IPS-15b (cell line): ENCODE measurements around the gene MDH2.
A peak's percentile ranks its signal among the peaks of the same experiment; 100 is the strongest.
"Not testable (repeated sequence)": the region's sequence is repeated elsewhere in the genome, so short reads cannot be mapped to it uniquely, and the experiment has no call there.

Experiments used
- H3K27me3 ChIP-seq: one replicate; pipeline ENCODE4 v1.6.1; 2013; ENCODE audit warnings: low read length; ENCODE audit not compliant: control insufficient read depth, insufficient read depth
- H3K36me3 ChIP-seq: one replicate; pipeline ENCODE4 v1.6.1; 2013; ENCODE audit warnings: low read length; ENCODE audit not compliant: control insufficient read depth, insufficient read depth
- H3K4me1 ChIP-seq: one replicate; pipeline ENCODE4 v1.6.1; 2013; ENCODE audit warnings: mild to moderate bottlenecking, low read length; ENCODE audit not compliant: control insufficient read depth, insufficient read depth
- H3K4me3 ChIP-seq: one replicate; pipeline ENCODE4 v1.5.1; 2013; ENCODE audit warnings: low read depth, low read length
- H3K9ac ChIP-seq: one replicate; pipeline ENCODE4 v1.6.1; 2013; ENCODE audit warnings: low read depth, mild to moderate bottlenecking, low read length
- H3K9me3 ChIP-seq: one replicate; pipeline ENCODE4 v1.6.1; 2013; ENCODE audit warnings: mild to moderate bottlenecking, low read length; ENCODE audit not compliant: control insufficient read depth, insufficient read depth

The MDH2 gene

GRCh38 chr7:76047811-76048667 is at the start of gene MDH2, which contains the start of gene STYXL1:
Gene MDH2 (plus strand): TSS chr7:76048106. CDS start chr7:76048161, 55 bp downstream.
Gene STYXL1 (minus strand): TSS chr7:76048000. CDS start chr7:76030523, 17,477 bp downstream.
- Histone ChIP-seq H3K4me1 (peaks cover 4% of the 10 kb centered on the region), H3K36me3 (peaks cover 9% of the 10 kb centered on the region), H3K27me3 (no peaks in the 10 kb centered on the region), H3K9ac (peak within 1 kb of the TSS; percentile 99), H3K9me3 (no peaks in the 10 kb centered on the region), H3K4me3 (peak within 1 kb of the TSS; percentile 94)

GRCh38 chr7:76000566-76000965 is 47.3 kb upstream of the MDH2 start:
- Histone ChIP-seq H3K9me3 (no peaks in the 10 kb centered on the region), H3K9ac (no peak overlapping the region)

GRCh38 chr7:76002139-76002538 is 45.8 kb upstream of the MDH2 start:
- H3K4me3 ChIP-seq = no peak overlapping the region
- no peaks in the 10 kb centered on the region for H3K9me3 ChIP-seq
- H3K9ac ChIP-seq = no peak overlapping the region
- no peaks in the 10 kb centered on the region for H3K27me3 ChIP-seq
- H3K36me3 ChIP-seq = peaks cover 3% of the 10 kb centered on the region
- no peaks in the 10 kb centered on the region for H3K4me1 ChIP-seq

More at GRCh38 chr7:76000566-76000965, 47.3 kb upstream of the MDH2 start:
- Histone ChIP-seq H3K27me3 (no peaks in the 10 kb centered on the region), H3K4me1 (no peaks in the 10 kb centered on the region), H3K4me3 (no peak overlapping the region), H3K36me3 (peaks cover 9% of the 10 kb centered on the region)

- Histone ChIP-seq H3K4me3 (no peak overlapping the region), H3K27me3 (no peaks in the 10 kb centered on the region), H3K4me1 (no peaks in the 10 kb centered on the region), H3K9me3 (no peaks in the 10 kb centered on the region), H3K36me3 (peaks cover 3% of the 10 kb centered on the region), H3K9ac (no peak overlapping the region)
Observed at GRCh38 chr7:76002822-76003221, 45.1 kb upstream of the MDH2 start.

- no peaks in the 10 kb centered on the region for H3K27me3 ChIP-seq
- H3K4me3 ChIP-seq = no peak overlapping the region
- H3K36me3 ChIP-seq = peaks cover 3% of the 10 kb centered on the region
- H3K4me1 ChIP-seq = no peaks in the 10 kb centered on the region
- no peaks in the 10 kb centered on the region for H3K9me3 ChIP-seq
- no peak overlapping the region for H3K9ac ChIP-seq
Observed at GRCh38 chr7:76003351-76003750, 44.6 kb upstream of the MDH2 start.

GRCh38 chr7:76005004-76005403 is 42.9 kb upstream of the MDH2 start:
- not testable (repeated sequence) for H3K9ac ChIP-seq, H3K27me3 ChIP-seq, H3K4me3 ChIP-seq, H3K4me1 ChIP-seq, H3K9me3 ChIP-seq, H3K36me3 ChIP-seq

- Histone ChIP-seq H3K9me3 (no peaks in the 10 kb centered on the region), H3K4me3 (no peak overlapping the region), H3K36me3 (peaks cover 3% of the 10 kb centered on the region), H3K27me3 (no peaks in the 10 kb centered on the region), H3K9ac (no peak overlapping the region), H3K4me1 (no peaks in the 10 kb centered on the region)
Observed at GRCh38 chr7:76008156-76008687, 39.7 kb upstream of the MDH2 start.

GRCh38 chr7:76009672-76010600 is 38.0 kb upstream of the MDH2 start:
- no peak overlapping the region for H3K9ac ChIP-seq

GRCh38 chr7:76011442-76011861 is 36.5 kb upstream of the MDH2 start:
- Histone ChIP-seq H3K27me3 (no peaks in the 10 kb centered on the region), H3K9ac (no peak overlapping the region), H3K4me1 (no peaks in the 10 kb centered on the region), H3K36me3 (peaks cover 2% of the 10 kb centered on the region), H3K9me3 (no peaks in the 10 kb centered on the region), H3K4me3 (no peak overlapping the region)

More at GRCh38 chr7:76009672-76010600, 38.0 kb upstream of the MDH2 start:
- Histone ChIP-seq H3K9me3 (no peaks in the 10 kb centered on the region), H3K4me3 (no peak overlapping the region), H3K36me3 (peaks cover 5% of the 10 kb centered on the region), H3K27me3 (no peaks in the 10 kb centered on the region), H3K4me1 (no peaks in the 10 kb centered on the region)

- no peak overlapping the region for H3K4me3 ChIP-seq
- H3K27me3 ChIP-seq = no peaks in the 10 kb centered on the region
- no peak overlapping the region for H3K9ac ChIP-seq
- H3K4me1 ChIP-seq = no peaks in the 10 kb centered on the region
- H3K9me3 ChIP-seq = no peaks in the 10 kb centered on the region
- peaks cover 2% of the 10 kb centered on the region for H3K36me3 ChIP-seq
Observed at GRCh38 chr7:76016191-76016947, 31.5 kb upstream of the MDH2 start.

- H3K4me1 ChIP-seq, H3K27me3 ChIP-seq, H3K4me3 ChIP-seq, H3K36me3 ChIP-seq, H3K9me3 ChIP-seq, H3K9ac ChIP-seq: not testable (repeated sequence)
Observed at GRCh38 chr7:76018520-76018919, 29.4 kb upstream of the MDH2 start.
